Astrocyte (in vitro differentiated cells and primary cell): Measurements from ENCODE around the gene IGHMBP2.
"Not testable (repeated sequence)": the region's sequence is repeated elsewhere in the genome, so short reads cannot be mapped to it uniquely, and the experiment has no call there.

ENCODE experiments used
- CTCF ChIP-seq: IDR thresholded peaks from 2 replicates; pipeline ENCODE4 v1.5.1; 2011; ENCODE audit warnings: low read depth, mild to moderate bottlenecking, inconsistent platforms, low read length, moderate library complexity; ENCODE audit not compliant: insufficient read depth
- EZH2 ChIP-seq: IDR thresholded peaks from 2 replicates; pipeline ENCODE4 v1.6.1; 2012; ENCODE audit warnings: mild to moderate bottlenecking, low read length, inconsistent platforms; ENCODE audit not compliant: insufficient read depth

- not testable (repeated sequence) for TF ChIP-seq CTCF, EZH2
Measured at GRCh38 chr11:68884827-68885226, 18.9 kb upstream of the IGHMBP2 start.
